Measurements from ENCODE around the gene AFF1. TPM values are rescaled to one million over a fixed set of nuclear protein-coding genes. Genes with fewer than 3 reads are reported as not detected.
"Not testable (repeated sequence)": the region's sequence is repeated elsewhere in the genome, so short reads cannot be mapped to it uniquely, and the experiment has no call there.

AFF1 gene
- total RNA-seq, 4 donors from 2014 or later = 22.9 to 47.1 (median 34.0) TPM

- no peaks in the 10 kb centered on the region for H3K9me3 ChIP-seq
- intact Hi-C loops (cut with DNase I) = no loop called here
- H3K4me3 ChIP-seq = no peak overlapping the region
- H3K27me3 ChIP-seq = no peaks in the 10 kb centered on the region
- WGBS, 2 donors = 65 to 92% methylated on average over 3 of the region's 3 CpGs
- H3K4me1 ChIP-seq = no peaks in the 10 kb centered on the region
- DNase-seq = no peak
- no peak overlapping the region for H3K27ac ChIP-seq
- peaks cover 4 to 100% (median 35%) of the 10 kb centered on the region in 3 donors for H3K36me3 ChIP-seq
- TF ChIP-seq POLR2A (IDR thresholded peaks at IDR 0.05) (no peak), CTCF (IDR thresholded peaks at IDR 0.05) (no peak)
Observed at GRCh38 chr4:87134122-87134521, 199.3 kb downstream of the AFF1 start.

GRCh38 chr4:87141428-87141827 is 206.6 kb downstream of the AFF1 start:
- peaks cover 0 to 96% (median 4%) of the 10 kb centered on the region in 3 donors for H3K36me3 ChIP-seq
- H3K9me3 ChIP-seq = no peaks in the 10 kb centered on the region
- no peaks in the 10 kb centered on the region for H3K4me1 ChIP-seq
- no peak overlapping the region for H3K27ac ChIP-seq
- no peak overlapping the region for H3K4me3 ChIP-seq
- H3K27me3 ChIP-seq = no peaks in the 10 kb centered on the region
- intact Hi-C loops (cut with DNase I) = no loop called here
- DNase-seq = no peak
- WGBS, 2 donors = 63 to 66% methylated on average over 3 of the region's 3 CpGs
- TF ChIP-seq CTCF (IDR thresholded peaks at IDR 0.05) (no peak), POLR2A (IDR thresholded peaks at IDR 0.05) (no peak)

GRCh38 chr4:87144356-87144755 is 209.5 kb downstream of the AFF1 start:
- TF ChIP-seq POLR2A (IDR thresholded peaks at IDR 0.05) (no peak), CTCF (IDR thresholded peaks at IDR 0.05) (no peak)
- 85 to 90% methylated on average over 2 of the region's 2 CpGs for WGBS, 2 donors
- H3K27ac ChIP-seq = no peak overlapping the region
- intact Hi-C loops (cut with DNase I) = no loop called here
- H3K4me3 ChIP-seq = no peak overlapping the region
- no peaks in the 10 kb centered on the region for H3K4me1 ChIP-seq
- H3K9me3 ChIP-seq = no peaks in the 10 kb centered on the region
- DNase-seq = no peak
- H3K27me3 ChIP-seq = no peaks in the 10 kb centered on the region
- H3K36me3 ChIP-seq = peaks cover 0 to 66% (median 0%) of the 10 kb centered on the region in 3 donors

- H3K9me3 ChIP-seq; H3K27me3 ChIP-seq; H3K27ac ChIP-seq; H3K4me3 ChIP-seq; DNase-seq; H3K4me1 ChIP-seq; intact Hi-C loops (cut with DNase I): not testable (repeated sequence)
- peaks cover 0 to 52% (median 0%) of the 10 kb centered on the region in 3 donors for H3K36me3 ChIP-seq
- WGBS, 2 donors = 92 to 94% methylated on average over 4 to 6 of the region's 6 CpGs
Observed at GRCh38 chr4:87145934-87146333, 211.1 kb downstream of the AFF1 start.

GRCh38 chr4:87147116-87147515 is 212.3 kb downstream of the AFF1 start:
- intact Hi-C loops (cut with DNase I) = no loop called here
- peaks cover 0 to 40% (median 0%) of the 10 kb centered on the region in 3 donors for H3K36me3 ChIP-seq
- no peak for TF ChIP-seq POLR2A (IDR thresholded peaks at IDR 0.05)
- no peak for TF ChIP-seq CTCF (IDR thresholded peaks at IDR 0.05)
- no peaks in the 10 kb centered on the region for H3K9me3 ChIP-seq
- whole genome bisulfite sequencing, 2 donors = 82 to 90% methylated on average over 3 of the region's 3 CpGs
- H3K4me1 ChIP-seq = no peaks in the 10 kb centered on the region
- H3K4me3 ChIP-seq = no peak overlapping the region
- H3K27ac ChIP-seq = no peak overlapping the region
- DNase-seq = no peak
- H3K27me3 ChIP-seq = no peaks in the 10 kb centered on the region

Measured in esophagus squamous epithelium (tissue), 5 donors.